IPS DF 6.9 (cell line): Measurements from ENCODE around the gene MVD.

Source experiments
- DNase-seq: peaks from one replicate; pipeline ENCODE4 v3.0.0-alpha.2; 2013; ENCODE audit warnings: low read depth, low spot score
- H3K27ac ChIP-seq: one replicate; pipeline ENCODE4 v1.5.1; 2013; ENCODE audit warnings: low read length, control low read depth
- H3K27me3 ChIP-seq: 2 replicates; pipeline ENCODE4 v1.6.1; 2013; ENCODE audit warnings: mild to moderate bottlenecking, low read length; ENCODE audit not compliant: control insufficient read depth, insufficient read depth
- H3K36me3 ChIP-seq: 2 replicates; pipeline ENCODE4 v1.6.1; 2013; ENCODE audit warnings: low read length; ENCODE audit not compliant: control insufficient read depth, insufficient read depth
- H3K4me1 ChIP-seq: 2 replicates; pipeline ENCODE4 v1.6.1; 2013; ENCODE audit warnings: low read length; ENCODE audit not compliant: control insufficient read depth, insufficient read depth
- H3K4me3 ChIP-seq: 2 replicates; pipeline ENCODE4 v1.5.1; 2013; ENCODE audit warnings: mild to moderate bottlenecking, low read length
- H3K9me3 ChIP-seq: 2 replicates; pipeline ENCODE4 v1.6.1; 2013; ENCODE audit warnings: low read length, inconsistent platforms; ENCODE audit not compliant: control insufficient read depth, insufficient read depth
- WGBS: extraction: QIAGEN DNeasy Blood & Tissue Kit; methylation state at CpG from one replicate; pipeline ENCODE4 v1.1.7; 2013; ENCODE audit warnings: mixed read lengths, missing lambda C conversion rate; ENCODE audit not compliant: insufficient read length, insufficient coverage; 5-methylcytosine and 5-hydroxymethylcytosine counted together

Gene MVD

GRCh38 chr16:88649924-88650748, 12.8 kb downstream of the MVD start:
- WGBS = no CpG with 5 or more reads among the region's 37 CpGs
- peaks cover 4% of the 10 kb centered on the region for H3K4me1 ChIP-seq
- DNase-seq = no peak
- no peaks in the 10 kb centered on the region for H3K27me3 ChIP-seq
- peaks cover 14% of the 10 kb centered on the region for H3K36me3 ChIP-seq
- no peaks in the 10 kb centered on the region for H3K9me3 ChIP-seq
- H3K27ac ChIP-seq = no peak overlapping the region
- H3K4me3 ChIP-seq = peak overlapping the region; percentile 57

- H3K27me3 ChIP-seq = no peaks in the 10 kb centered on the region
- peaks cover 6% of the 10 kb centered on the region for H3K36me3 ChIP-seq
- H3K27ac ChIP-seq = no peak overlapping the region
- DNase-seq = no peak
- peaks cover 4% of the 10 kb centered on the region for H3K4me1 ChIP-seq
- H3K4me3 ChIP-seq = no peak overlapping the region; the same call in 1 of the 2 replicates
- WGBS = no CpG with 5 or more reads among the region's 20 CpGs
- H3K9me3 ChIP-seq = no peaks in the 10 kb centered on the region
These were observed 13.5 kb downstream of the MVD start for GRCh38 chr16:88649195-88649923.

GRCh38 chr16:88647178-88648070, 15.5 kb downstream of the MVD start:
- DNase-seq = no peak
- H3K9me3 ChIP-seq = no peaks in the 10 kb centered on the region
- peaks cover 4% of the 10 kb centered on the region for H3K4me1 ChIP-seq
- no peak overlapping the region for H3K27ac ChIP-seq
- H3K27me3 ChIP-seq = no peaks in the 10 kb centered on the region
- no peak overlapping the region for H3K4me3 ChIP-seq
- no peaks in the 10 kb centered on the region; the same call in 1 of the 2 replicates for H3K36me3 ChIP-seq
- WGBS = no CpG with 5 or more reads among the region's 22 CpGs

GRCh38 chr16:88646345-88647034, 16.4 kb downstream of the MVD start:
- DNase-seq = no peak
- H3K27me3 ChIP-seq = no peaks in the 10 kb centered on the region
- H3K9me3 ChIP-seq = no peaks in the 10 kb centered on the region
- no CpG with 5 or more reads among the region's 28 CpGs for WGBS
- H3K27ac ChIP-seq = no peak overlapping the region
- no peak overlapping the region for H3K4me3 ChIP-seq
- peaks cover 4% of the 10 kb centered on the region for H3K4me1 ChIP-seq
- H3K36me3 ChIP-seq = no peaks in the 10 kb centered on the region; the same call in 1 of the 2 replicates

- H3K4me1 ChIP-seq = no peaks in the 10 kb centered on the region; the same call in 1 of the 2 replicates
- no peaks in the 10 kb centered on the region; the same call in 1 of the 2 replicates for H3K36me3 ChIP-seq
- no CpG with 5 or more reads among the region's 23 CpGs for WGBS
- H3K27me3 ChIP-seq = no peaks in the 10 kb centered on the region
- no peak overlapping the region for H3K27ac ChIP-seq
- no peak for DNase-seq
- H3K4me3 ChIP-seq = no peak overlapping the region
- H3K9me3 ChIP-seq = no peaks in the 10 kb centered on the region
These were observed 16.9 kb downstream of the MVD start for GRCh38 chr16:88645941-88646340.

GRCh38 chr16:88645455-88645854, 17.4 kb downstream of the MVD start:
- peaks cover under 1% of the 10 kb centered on the region; the same call in 1 of the 2 replicates for H3K4me1 ChIP-seq
- DNase-seq = no peak
- H3K27me3 ChIP-seq = no peaks in the 10 kb centered on the region
- no peak overlapping the region for H3K27ac ChIP-seq
- no peaks in the 10 kb centered on the region for H3K9me3 ChIP-seq
- H3K4me3 ChIP-seq = no peak overlapping the region
- H3K36me3 ChIP-seq = no peaks in the 10 kb centered on the region; the same call in 1 of the 2 replicates
- WGBS = no CpG with 5 or more reads among the region's 16 CpGs

- no peak overlapping the region for H3K27ac ChIP-seq
- H3K36me3 ChIP-seq = no peaks in the 10 kb centered on the region; the same call in 1 of the 2 replicates
- no CpG with 5 or more reads among the region's 9 CpGs for WGBS
- no peak overlapping the region for H3K4me3 ChIP-seq
- H3K4me1 ChIP-seq = peaks cover 7% of the 10 kb centered on the region
- no peak for DNase-seq
- H3K27me3 ChIP-seq = no peaks in the 10 kb centered on the region; the same call in 1 of the 2 replicates
- no peaks in the 10 kb centered on the region for H3K9me3 ChIP-seq
These were observed 19.3 kb downstream of the MVD start for GRCh38 chr16:88643644-88643932.

GRCh38 chr16:88642881-88643643, 19.8 kb downstream of the MVD start:
- Histone ChIP-seq H3K4me3 (no peak overlapping the region), H3K9me3 (no peaks in the 10 kb centered on the region), H3K36me3 (no peaks in the 10 kb centered on the region; the same call in 1 of the 2 replicates), H3K27me3 (no peaks in the 10 kb centered on the region; the same call in 1 of the 2 replicates), H3K4me1 (peaks cover 7% of the 10 kb centered on the region), H3K27ac (no peak overlapping the region)
- DNase-seq = no peak
- no CpG with 5 or more reads among the region's 58 CpGs for WGBS

GRCh38 chr16:88640498-88641247, 22.2 kb downstream of the MVD start:
- no peaks in the 10 kb centered on the region; the same call in 1 of the 2 replicates for H3K36me3 ChIP-seq
- no peaks in the 10 kb centered on the region for H3K9me3 ChIP-seq
- no peak overlapping the region for H3K4me3 ChIP-seq
- no CpG with 5 or more reads among the region's 17 CpGs for WGBS
- no peak for DNase-seq
- H3K27ac ChIP-seq = no peak overlapping the region
- H3K27me3 ChIP-seq = no peaks in the 10 kb centered on the region; the same call in 1 of the 2 replicates
- peaks cover 8% of the 10 kb centered on the region for H3K4me1 ChIP-seq
